HG03097 (cell line): Measurements from ENCODE around the gene IRAK3.

ENCODE experiments used
- ATAC-seq: cut with Tn5 transposase; IDR thresholded peaks from one replicate; pipeline ENCODE4 v1.9.1; 2021; ENCODE audit not compliant: unreplicated experiment, low FRiP score

IRAK3 gene

GRCh38 chr12:66188584-66189485 is at the start of gene IRAK3:
Gene IRAK3 (plus strand): TSS chr12:66189214. CDS start chr12:66189300, 86 bp downstream.
- ATAC-seq, result peak; percentile 64

GRCh38 chr12:66139328-66139727 is 49.7 kb upstream of the IRAK3 start:
- ATAC-seq, result no peak

- no peak for ATAC-seq
These were observed 48.3 kb upstream of the IRAK3 start for GRCh38 chr12:66140731-66141130.

GRCh38 chr12:66141299-66141698 is 47.7 kb upstream of the IRAK3 start:
- ATAC-seq, result no peak

GRCh38 chr12:66142826-66143225 is 46.2 kb upstream of the IRAK3 start:
- no peak for ATAC-seq

GRCh38 chr12:66143868-66144267 is 45.1 kb upstream of the IRAK3 start:
- ATAC-seq, result no peak

GRCh38 chr12:66144791-66145754 is 43.9 kb upstream of the IRAK3 start:
- peak; percentile 64 for ATAC-seq

GRCh38 chr12:66149702-66150398 is 39.2 kb upstream of the IRAK3 start:
- no peak for ATAC-seq

- ATAC-seq, result no peak
These were observed 36.3 kb upstream of the IRAK3 start for GRCh38 chr12:66152732-66153131.

- ATAC-seq, result no peak
These were observed 34.2 kb upstream of the IRAK3 start for GRCh38 chr12:66154776-66155175.

- ATAC-seq, result no peak
These were observed 32.4 kb upstream of the IRAK3 start for GRCh38 chr12:66156654-66157053.

- ATAC-seq, result no peak
These were observed 29.9 kb upstream of the IRAK3 start for GRCh38 chr12:66159123-66159522.

GRCh38 chr12:66160704-66161103 is 28.3 kb upstream of the IRAK3 start:
- no peak for ATAC-seq

GRCh38 chr12:66162701-66163100 is 26.3 kb upstream of the IRAK3 start:
- no peak for ATAC-seq

GRCh38 chr12:66163289-66163688 is 25.7 kb upstream of the IRAK3 start:
- no peak for ATAC-seq

- ATAC-seq, result no peak
These were observed 24.6 kb upstream of the IRAK3 start for GRCh38 chr12:66164349-66164821.

- no peak for ATAC-seq
These were observed 23.9 kb upstream of the IRAK3 start for GRCh38 chr12:66165141-66165540.

- no peak for ATAC-seq
These were observed 22.5 kb upstream of the IRAK3 start for GRCh38 chr12:66166561-66166960.

GRCh38 chr12:66168410-66168809 is 20.6 kb upstream of the IRAK3 start:
- no peak for ATAC-seq
